Activated T-cell treated with anti-CD3 and anti-CD28 coated beads for 24 hours (primary cell): ENCODE data around the gene HBG2.
"Not testable (repeated sequence)": the region's sequence is repeated elsewhere in the genome, so short reads cannot be mapped to it uniquely, and the experiment has no call there.

Source experiments
- DNase-seq: peaks from one replicate; pipeline ENCODE4 v3.0.0-alpha.2; 2020; ENCODE audit warnings: low read depth

Gene HBG2

DNA sequence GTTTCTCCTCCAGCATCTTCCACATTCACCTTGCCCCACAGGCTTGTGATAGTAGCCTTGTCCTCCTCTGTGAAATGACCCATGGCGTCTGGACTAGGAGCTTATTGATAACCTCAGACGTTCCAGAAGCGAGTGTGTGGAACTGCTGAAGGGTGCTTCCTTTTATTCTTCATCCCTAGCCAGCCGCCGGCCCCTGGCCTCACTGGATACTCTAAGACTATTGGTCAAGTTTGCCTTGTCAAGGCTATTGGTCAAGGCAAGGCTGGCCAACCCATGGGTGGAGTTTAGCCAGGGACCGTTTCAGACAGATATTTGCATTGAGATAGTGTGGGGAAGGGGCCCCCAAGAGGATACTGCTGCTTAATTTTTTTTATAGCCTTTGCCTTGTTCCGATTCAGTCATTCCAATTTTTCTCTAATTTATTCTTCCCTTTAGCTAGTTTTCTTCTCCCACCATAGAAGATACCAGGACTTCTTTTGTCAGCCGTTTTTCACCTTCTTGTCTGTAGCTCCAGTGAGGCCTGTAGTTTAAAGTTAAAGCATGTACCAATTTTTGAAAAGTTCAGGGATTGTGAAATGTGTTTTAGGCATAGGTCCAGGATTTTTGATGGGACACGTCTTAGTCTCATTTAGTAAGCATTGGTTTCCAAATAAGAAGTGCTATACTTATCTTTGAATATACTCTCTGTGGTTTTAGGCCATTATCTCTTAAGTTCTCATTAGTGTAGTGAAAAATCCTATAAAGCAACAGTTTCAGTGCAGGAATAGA lies at the start of gene HBG2:
Gene HBG2 (minus strand): TSS at position 136 of the 768 bp plus-strand sequence. CDS start 53 bp downstream, at position 83.
- not testable (repeated sequence) for DNase-seq

DNA sequence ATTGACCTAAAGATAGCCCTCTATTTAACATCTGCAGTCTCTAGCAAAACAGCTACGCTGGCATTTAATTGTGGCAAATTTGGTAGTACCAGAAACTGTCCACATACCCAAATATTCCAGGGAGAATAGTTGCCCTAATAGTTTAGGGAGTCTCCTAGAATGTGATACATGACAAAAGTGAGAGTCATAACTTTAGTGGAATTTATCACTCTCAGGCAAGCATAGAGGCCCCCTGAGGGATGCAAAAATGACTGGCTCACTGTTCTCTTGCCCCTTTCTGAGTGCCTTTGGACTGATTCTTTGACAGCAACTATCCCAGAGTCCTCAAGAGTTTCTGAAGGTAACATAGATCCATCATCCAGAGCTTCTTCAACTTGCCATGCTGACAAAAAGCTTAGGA lies 49.5 kb upstream of the HBG2 start:
- DNase-seq = no peak

GRCh38 chr11:5303626-5304025 lies 49.0 kb upstream of the HBG2 start:
- no peak for DNase-seq

DNA sequence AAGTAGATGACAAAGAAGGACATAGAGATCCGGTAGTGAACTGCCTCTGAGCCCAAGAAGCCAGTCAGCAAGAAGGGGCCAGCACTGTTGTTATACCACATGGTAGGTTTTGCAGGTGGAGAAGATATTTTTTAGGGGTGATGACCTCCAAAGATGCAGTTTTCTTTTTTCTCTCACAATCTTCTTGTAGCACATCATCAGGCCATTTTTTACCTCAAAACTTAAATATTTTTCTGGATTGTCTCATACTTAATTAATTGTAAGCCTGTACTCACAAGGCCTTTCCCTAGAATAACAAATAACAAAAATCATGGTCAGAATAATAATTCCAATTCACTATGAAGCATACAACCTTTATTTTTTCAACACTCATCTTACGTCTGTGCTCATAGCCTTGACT lies 47.3 kb upstream of the HBG2 start, which contains the start of gene OR51B4:
Gene OR51B4 (minus strand): TSS at position 101 of the 400 bp plus-strand sequence. CDS start 0 bp downstream, at position 101.
- no peak for DNase-seq

DNA sequence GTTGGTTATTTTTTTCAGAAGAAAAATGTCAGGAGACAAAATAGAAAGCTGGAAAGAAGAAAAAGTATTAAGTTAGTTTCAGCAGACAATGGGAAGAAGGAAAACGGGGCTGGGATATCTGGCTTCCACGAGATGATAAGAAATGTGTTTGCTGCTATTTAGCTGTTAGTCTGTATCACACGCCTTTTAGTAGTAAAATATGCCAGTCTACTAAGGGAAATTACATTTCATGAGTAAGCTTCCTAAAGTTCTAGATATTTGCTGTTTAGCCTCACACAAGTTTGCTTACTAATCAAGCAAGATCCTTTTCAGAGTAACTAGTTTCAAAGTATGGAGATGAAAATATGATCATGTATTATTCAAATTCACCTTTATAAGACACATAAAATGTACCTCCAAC lies 45.7 kb upstream of the HBG2 start:
- DNase-seq = no peak

- DNase-seq = no peak
Observed at GRCh38 chr11:5298451-5298850, 43.9 kb upstream of the HBG2 start.

DNA sequence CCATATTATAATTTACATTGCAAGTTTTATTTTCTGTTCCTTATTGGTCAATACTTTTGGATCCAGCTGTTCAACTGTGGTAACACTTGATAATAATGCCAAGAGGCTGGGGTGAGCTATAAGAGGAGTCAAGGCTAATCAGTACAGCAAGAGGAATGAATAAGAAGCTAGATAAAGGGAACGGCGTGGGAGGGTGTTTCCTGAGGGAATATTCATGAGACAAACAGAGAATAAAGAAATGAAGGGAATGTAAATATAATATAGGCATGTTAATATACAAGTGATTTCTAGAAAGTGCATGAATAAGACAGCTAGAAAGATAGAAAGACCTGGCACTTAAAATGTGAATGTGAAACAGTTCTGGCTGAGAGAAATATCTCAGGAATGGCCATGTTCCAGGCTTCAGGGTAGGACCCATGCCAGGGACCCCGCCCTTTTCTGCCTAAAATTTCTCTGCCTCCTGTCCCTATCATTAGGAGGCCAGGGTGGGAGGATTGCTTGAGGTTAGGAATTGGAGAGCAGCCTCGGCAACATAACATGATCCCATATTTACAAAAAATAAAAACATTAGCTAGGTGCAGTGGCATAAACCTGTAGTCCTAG lies 43.2 kb upstream of the HBG2 start:
- DNase-seq = no peak

DNA sequence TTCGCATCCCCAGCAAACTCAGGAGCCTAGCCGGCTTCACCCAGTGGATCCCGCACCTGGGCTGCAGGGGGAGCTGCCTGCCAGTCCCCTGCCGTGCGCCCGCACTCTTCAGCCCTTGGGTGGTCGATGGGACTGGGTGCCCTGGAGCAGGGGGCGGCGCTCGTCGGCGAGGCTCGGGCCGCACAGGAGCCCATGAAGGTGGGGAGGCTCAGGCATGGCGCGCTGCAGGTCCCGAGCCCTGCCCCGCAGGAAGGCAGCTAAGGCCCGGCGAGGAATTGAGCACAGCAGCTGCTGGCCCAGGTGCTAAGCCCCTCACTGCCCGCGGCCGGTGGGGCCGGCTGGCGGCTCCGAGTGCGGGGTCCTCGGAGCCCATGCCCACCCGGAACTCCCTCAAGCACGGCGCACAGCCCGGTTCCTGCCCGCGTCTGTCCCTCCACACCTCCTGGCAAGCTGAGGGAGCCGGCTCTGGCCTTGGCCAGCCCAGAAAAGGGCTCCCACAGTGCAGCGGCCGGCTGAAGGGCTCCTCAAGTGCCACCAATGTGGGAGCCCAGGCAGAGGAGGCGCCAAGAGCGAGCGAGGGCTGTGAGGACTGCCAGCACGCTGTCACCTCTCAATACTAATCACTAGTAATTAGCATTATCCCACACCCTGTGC lies 39.9 kb upstream of the HBG2 start:
- not testable (repeated sequence) for DNase-seq

- no peak for DNase-seq
Observed at GRCh38 chr11:5293028-5293427, 38.4 kb upstream of the HBG2 start.

GRCh38 chr11:5291207-5291838 lies 36.7 kb upstream of the HBG2 start:
- DNase-seq = no peak

DNA sequence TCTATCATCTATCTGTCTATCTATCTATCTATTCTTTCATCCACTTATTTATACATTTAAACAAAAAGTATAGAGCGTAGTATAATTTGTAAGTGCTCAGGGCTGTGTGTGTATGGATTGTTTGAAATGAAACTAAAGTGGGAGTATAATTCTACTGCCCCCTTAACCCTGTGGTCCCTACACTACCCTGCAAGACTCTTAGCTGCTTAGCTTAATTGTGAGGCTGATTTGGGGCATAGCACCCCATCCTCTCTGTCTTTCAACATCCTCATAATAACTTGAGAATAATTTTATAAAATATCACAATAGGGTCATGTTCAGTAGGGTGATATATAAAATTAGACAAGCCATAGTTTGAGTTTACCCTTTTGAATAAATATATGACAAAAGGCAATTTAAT lies 35.5 kb upstream of the HBG2 start:
- no peak for DNase-seq

- DNase-seq = no peak
Observed at GRCh38 chr11:5289696-5290095, 35.1 kb upstream of the HBG2 start.

- no peak for DNase-seq
Observed at GRCh38 chr11:5288906-5289550, 34.4 kb upstream of the HBG2 start.

- no peak for DNase-seq
Observed at GRCh38 chr11:5288108-5288905, 33.7 kb upstream of the HBG2 start.

- DNase-seq = no peak
Observed at GRCh38 chr11:5286901-5287300, 32.3 kb upstream of the HBG2 start.

- no peak for DNase-seq
Observed at GRCh38 chr11:5286351-5286750, 31.8 kb upstream of the HBG2 start.

DNA sequence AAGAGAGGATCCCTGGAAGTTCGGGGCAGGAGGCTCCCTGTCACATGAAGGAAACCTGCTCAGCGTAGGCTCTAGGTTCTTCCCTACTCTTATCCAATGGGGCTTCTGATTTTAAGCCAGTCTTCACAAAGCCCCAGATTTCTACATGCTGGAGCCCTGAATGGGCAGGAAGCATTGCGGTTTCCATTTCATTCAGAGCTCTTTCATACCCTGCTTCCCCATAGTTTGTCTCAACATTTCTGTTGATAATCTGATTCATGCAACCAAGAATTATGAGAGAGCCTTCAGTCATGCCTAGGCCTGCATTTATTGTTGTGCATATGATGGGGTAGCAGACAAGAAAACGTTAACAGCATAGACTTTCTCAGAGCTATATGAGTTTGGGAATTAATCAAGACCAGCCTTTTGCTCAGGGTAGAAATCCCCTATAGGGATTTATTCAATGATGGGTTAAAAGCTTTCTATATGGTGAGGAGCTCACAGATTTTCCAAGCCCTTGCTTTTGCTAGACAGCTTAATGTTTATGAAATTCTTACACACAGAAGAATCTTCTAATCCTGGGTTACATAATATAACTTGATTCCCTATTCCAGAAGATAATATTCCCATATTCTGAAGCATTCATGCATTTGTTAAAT lies 31.2 kb upstream of the HBG2 start:
- DNase-seq = no peak

DNA sequence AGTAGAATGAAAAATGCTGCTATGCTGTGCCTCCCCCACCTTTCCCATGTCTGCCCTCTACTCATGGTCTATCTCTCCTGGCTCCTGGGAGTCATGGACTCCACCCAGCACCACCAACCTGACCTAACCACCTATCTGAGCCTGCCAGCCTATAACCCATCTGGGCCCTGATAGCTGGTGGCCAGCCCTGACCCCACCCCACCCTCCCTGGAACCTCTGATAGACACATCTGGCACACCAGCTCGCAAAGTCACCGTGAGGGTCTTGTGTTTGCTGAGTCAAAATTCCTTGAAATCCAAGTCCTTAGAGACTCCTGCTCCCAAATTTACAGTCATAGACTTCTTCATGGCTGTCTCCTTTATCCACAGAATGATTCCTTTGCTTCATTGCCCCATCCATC lies 30.1 kb upstream of the HBG2 start:
- DNase-seq = no peak

DNA sequence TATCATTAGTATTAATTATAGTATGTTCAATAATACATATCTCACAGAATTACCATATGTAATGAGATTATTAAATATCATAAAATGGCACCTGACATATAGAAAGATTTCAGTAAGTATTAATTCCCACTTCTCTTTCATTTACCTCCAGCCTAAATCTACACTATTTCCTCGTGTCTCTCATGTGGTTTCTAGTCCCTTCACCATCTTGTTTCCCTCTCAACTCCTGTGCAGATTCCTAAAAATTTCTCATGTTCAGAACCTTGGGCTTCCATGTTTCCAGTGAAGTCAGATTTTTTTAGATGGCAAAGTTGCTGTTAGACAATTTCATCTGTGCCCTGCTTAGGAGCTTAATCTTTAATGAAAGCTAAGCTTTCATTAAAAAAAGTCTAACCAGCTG lies 29.3 kb upstream of the HBG2 start:
- DNase-seq = no peak

DNA sequence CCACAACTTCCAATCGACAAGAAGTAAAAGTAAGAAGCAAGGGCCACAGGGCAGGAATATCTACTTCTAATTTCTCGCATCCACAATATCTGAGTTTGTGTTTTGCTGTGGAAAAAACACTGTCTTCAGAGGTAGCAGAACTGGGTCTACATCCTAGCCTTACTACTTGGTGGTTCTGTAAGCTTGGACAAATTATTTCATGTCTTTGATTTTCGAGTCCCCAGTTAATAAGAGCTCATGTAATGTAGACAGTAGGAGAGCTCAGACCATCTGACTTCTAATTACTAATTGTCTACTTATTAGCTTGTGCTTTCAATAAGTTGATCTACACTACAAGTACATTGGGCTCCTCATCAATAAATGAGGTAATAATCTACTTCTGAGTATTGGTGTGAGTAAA lies 28.5 kb upstream of the HBG2 start:
- DNase-seq = no peak

DNA sequence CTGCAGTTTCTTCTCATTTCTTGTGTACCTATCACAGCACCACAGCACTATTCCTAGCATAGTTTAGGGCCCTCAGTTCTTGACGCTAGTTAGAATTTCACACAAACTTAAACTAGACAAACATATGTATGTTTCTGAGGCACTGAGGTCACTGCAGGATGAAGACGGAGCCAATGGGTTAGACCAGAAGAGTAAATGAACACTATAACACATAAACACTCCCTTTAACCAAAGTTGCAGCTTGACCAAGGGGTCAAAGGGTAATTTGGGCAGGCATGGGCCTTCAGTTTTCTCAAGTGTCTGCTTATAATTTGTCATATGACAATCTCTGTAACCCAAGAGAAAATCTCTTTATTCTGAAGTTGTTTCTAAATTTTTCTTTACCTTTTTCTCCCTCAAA lies 28.0 kb upstream of the HBG2 start:
- DNase-seq = no peak
